Caco-2 (cell line): ENCODE measurements around the gene MID1. TPM values are rescaled to one million over a fixed set of nuclear protein-coding genes. Genes with fewer than 3 reads are reported as not detected.

Experiments used
- BruUV-seq: library from RNA; stranded (reverse); fragments of 400-500 nt; replicated peaks from 2 replicates; lab custom pipeline; 2021; lab: Mats Ljungman, UMichigan
- CTCF ChIA-PET: fragments of 300-600 bp; sonication (Branson Sonifier 250); formaldehyde crosslinking; loops from one replicate; lab custom pipeline; 2022; ENCODE audit warnings: antibody characterized with exemption; lab: Charles Lee
- POLR2A ChIA-PET: fragments of 300-600 bp; sonication (Branson Sonifier 250); formaldehyde crosslinking; loops from one replicate; lab custom pipeline; 2022; ENCODE audit warnings: antibody characterized with exemption; lab: Charles Lee
- DNase-seq, 2 experiments: peaks; one replicate each; pipeline versions ENCODE4 v3.0.0 to v3.0.0-alpha.2; 2020 to 2022
- H3K27me3 ChIP-seq: replicated peaks from 2 replicates; pipeline ENCODE4 v1.6.0; 2011; ENCODE audit warnings: low read length; ENCODE audit not compliant: control insufficient read depth, insufficient read depth
- H3K36me3 ChIP-seq: 2 replicates; pipeline ENCODE4 v1.5.1; 2011; ENCODE audit warnings: low read length; ENCODE audit not compliant: control insufficient read depth, insufficient read depth
- H3K4me1 ChIP-seq: fragments of 250-450 bp; sonication (Bioruptor Pico); 2 replicates; pipeline ENCODE4 v1.5.1; 2020; ENCODE audit warnings: mild to moderate bottlenecking
- H3K4me3 ChIP-seq: 2 replicates; pipeline ENCODE4 v1.5.1; 2011; ENCODE audit warnings: low read depth, mild to moderate bottlenecking, control low read depth, low read length
- H3K9me3 ChIP-seq: fragments of 250-450 bp; sonication (Bioruptor Pico); 2 replicates; pipeline ENCODE4 v1.5.1; 2020; ENCODE audit warnings: mild to moderate bottlenecking, moderate library complexity
- H3K27ac Mint-ChIP-seq: one replicate; pipeline ENCODE4 v1.8.0; 2022; ENCODE audit warnings: mixed read lengths; ENCODE audit not compliant: unreplicated experiment
- H3K27me3 Mint-ChIP-seq: one replicate; pipeline ENCODE4 v1.8.0; 2022; ENCODE audit warnings: mixed read lengths; ENCODE audit not compliant: insufficient read depth, unreplicated experiment
- H3K36me3 Mint-ChIP-seq: one replicate; pipeline ENCODE4 v1.8.0; 2022; ENCODE audit warnings: mild to moderate bottlenecking, mixed read lengths; ENCODE audit not compliant: insufficient read depth, unreplicated experiment
- H3K4me1 Mint-ChIP-seq: one replicate; pipeline ENCODE4 v1.8.0; 2022; ENCODE audit warnings: low read depth, mixed read lengths; ENCODE audit not compliant: unreplicated experiment
- H3K4me3 Mint-ChIP-seq: one replicate; pipeline ENCODE4 v1.8.0; 2022; ENCODE audit warnings: mild to moderate bottlenecking, moderate library complexity, mixed read lengths; ENCODE audit not compliant: unreplicated experiment
- H3K9me3 Mint-ChIP-seq: one replicate; pipeline ENCODE4 v1.8.0; 2022; ENCODE audit warnings: mixed read lengths; ENCODE audit not compliant: unreplicated experiment
- intact Hi-C: fragments of 100-400 bp; cut with micrococcal nuclease; formaldehyde crosslinking; loops from one replicate; pipeline ENCODE4 v1.10.0; 2022; ENCODE audit not compliant: unreplicated experiment
- total RNA-seq: library from RNA; stranded (reverse); gene quantifications from 2 replicates; pipeline ENCODE4 v1.2.3, GENCODE V29; 2022
- TF ChIP-seq, protein P1 (sequence below), 2 experiments: fragments of 200-600 bp in 1 of 2; IDR thresholded peaks; 1 replicate in 1 of 2; 2 replicates in 1 of 2; pipeline versions ENCODE4 v1.5.1 to v1.8.0; 2011 to 2022; ENCODE audit warnings: antibody characterized with exemption in 1 of 2, control low read depth in 1 of 2, inconsistent platforms in 1 of 2, low read depth in 1 of 2, low read length in 1 of 2, mild to moderate bottlenecking in 1 of 2, moderate library complexity in 1 of 2; ENCODE audit not compliant: insufficient read depth in 1 of 2, severe bottlenecking in 1 of 2, unreplicated experiment in 1 of 2

The MID1 gene
- total RNA-seq, 1 experiment from 2014 or later = 61.3 TPM

DNA sequence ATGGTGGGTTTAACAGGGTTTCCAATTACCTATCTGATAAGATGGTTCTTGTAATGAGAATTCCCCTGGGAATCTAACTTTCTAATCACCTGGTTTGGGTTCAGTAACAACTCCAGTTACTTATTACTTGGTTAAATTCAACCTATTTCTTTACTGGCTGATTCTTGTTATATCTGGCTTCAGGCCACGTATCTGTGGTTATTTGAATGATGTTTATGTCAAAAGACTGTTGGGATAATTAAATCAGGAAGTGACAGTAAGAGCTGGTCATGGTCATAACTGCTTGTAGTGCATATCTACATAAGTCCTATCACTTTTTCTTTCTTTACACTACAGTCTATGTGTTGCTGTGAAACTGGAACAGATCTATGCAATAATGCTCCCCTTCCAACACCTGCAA, 108.1 kb downstream of the MID1 start:
- CTCF ChIA-PET = no interaction called here

GRCh38 chrX:10509397-10509796, 111.0 kb downstream of the MID1 start:
- no peaks in the 10 kb centered on the region for H3K27me3 ChIP-seq
- POLR2A ChIA-PET = no interaction called here
- no TSS peak for BruUV-seq
- intact Hi-C loops = no loop called here
- no peaks in the 10 kb centered on the region for H3K9me3 Mint-ChIP-seq
- DNase-seq = no peak
- CTCF ChIA-PET = no interaction called here
- H3K36me3 ChIP-seq = no peaks in the 10 kb centered on the region
- H3K27me3 Mint-ChIP-seq = no peaks in the 10 kb centered on the region
- H3K4me3 ChIP-seq = no peak overlapping the region
- H3K4me1 ChIP-seq = no peaks in the 10 kb centered on the region
- no peaks in the 10 kb centered on the region for H3K9me3 ChIP-seq
- peaks cover 12% of the 10 kb centered on the region for H3K36me3 Mint-ChIP-seq
- no peaks in the 10 kb centered on the region for H3K4me1 Mint-ChIP-seq
- no peak overlapping the region for H3K27ac Mint-ChIP-seq
- TF ChIP-seq, protein P1, sequence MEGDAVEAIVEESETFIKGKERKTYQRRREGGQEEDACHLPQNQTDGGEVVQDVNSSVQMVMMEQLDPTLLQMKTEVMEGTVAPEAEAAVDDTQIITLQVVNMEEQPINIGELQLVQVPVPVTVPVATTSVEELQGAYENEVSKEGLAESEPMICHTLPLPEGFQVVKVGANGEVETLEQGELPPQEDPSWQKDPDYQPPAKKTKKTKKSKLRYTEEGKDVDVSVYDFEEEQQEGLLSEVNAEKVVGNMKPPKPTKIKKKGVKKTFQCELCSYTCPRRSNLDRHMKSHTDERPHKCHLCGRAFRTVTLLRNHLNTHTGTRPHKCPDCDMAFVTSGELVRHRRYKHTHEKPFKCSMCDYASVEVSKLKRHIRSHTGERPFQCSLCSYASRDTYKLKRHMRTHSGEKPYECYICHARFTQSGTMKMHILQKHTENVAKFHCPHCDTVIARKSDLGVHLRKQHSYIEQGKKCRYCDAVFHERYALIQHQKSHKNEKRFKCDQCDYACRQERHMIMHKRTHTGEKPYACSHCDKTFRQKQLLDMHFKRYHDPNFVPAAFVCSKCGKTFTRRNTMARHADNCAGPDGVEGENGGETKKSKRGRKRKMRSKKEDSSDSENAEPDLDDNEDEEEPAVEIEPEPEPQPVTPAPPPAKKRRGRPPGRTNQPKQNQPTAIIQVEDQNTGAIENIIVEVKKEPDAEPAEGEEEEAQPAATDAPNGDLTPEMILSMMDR (IDR thresholded peaks at IDR 0.05; ENCODE audit: insufficient read depth in 1 of 2, low read depth in 1 of 2, low read length in 1 of 2, severe bottlenecking in 1 of 2, unreplicated experiment in 1 of 2) = no peak
- no peak overlapping the region for H3K4me3 Mint-ChIP-seq

More for the DNA sequence above, 108.1 kb downstream of the MID1 start:
- H3K27me3 ChIP-seq = no peaks in the 10 kb centered on the region
- no peak overlapping the region for H3K4me3 Mint-ChIP-seq
- H3K9me3 Mint-ChIP-seq = no peaks in the 10 kb centered on the region
- peaks cover under 1% of the 10 kb centered on the region for H3K4me1 Mint-ChIP-seq
- no peaks in the 10 kb centered on the region for H3K9me3 ChIP-seq
- no peak for DNase-seq
- H3K36me3 Mint-ChIP-seq = peaks cover 24% of the 10 kb centered on the region
- TF ChIP-seq, protein P1 (IDR thresholded peaks at IDR 0.05; ENCODE audit: insufficient read depth in 1 of 2, low read depth in 1 of 2, low read length in 1 of 2, severe bottlenecking in 1 of 2, unreplicated experiment in 1 of 2) = no peak
- no peaks in the 10 kb centered on the region for H3K4me1 ChIP-seq
- intact Hi-C loops = no loop called here
- H3K27me3 Mint-ChIP-seq = no peaks in the 10 kb centered on the region
- POLR2A ChIA-PET = no interaction called here
- no peak overlapping the region for H3K4me3 ChIP-seq
- H3K27ac Mint-ChIP-seq = no peak overlapping the region
- BruUV-seq = no TSS peak
- no peaks in the 10 kb centered on the region for H3K36me3 ChIP-seq

DNA sequence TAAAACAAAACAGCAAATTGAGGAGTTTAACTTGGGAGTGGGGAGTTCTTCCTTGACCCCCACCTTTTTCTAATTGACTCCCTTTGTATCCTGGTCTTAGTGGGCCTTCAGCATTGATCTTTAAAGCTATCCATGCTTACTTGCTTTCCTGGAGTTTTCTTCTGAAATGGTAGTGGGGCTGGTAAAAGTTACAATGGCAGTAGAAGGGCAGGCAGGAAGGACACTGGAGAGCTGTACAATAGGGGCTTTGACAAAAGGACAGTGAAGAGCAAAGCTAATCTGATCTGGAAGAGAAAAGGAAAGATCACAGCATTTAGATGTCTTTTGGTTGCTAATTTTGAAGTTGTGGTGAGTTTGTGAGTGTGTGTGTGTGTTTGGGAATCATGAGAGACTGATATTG, 111.5 kb downstream of the MID1 start:
- Histone ChIP-seq H3K9me3 (no peaks in the 10 kb centered on the region), H3K27me3 (no peaks in the 10 kb centered on the region), H3K4me1 (no peaks in the 10 kb centered on the region), H3K36me3 (no peaks in the 10 kb centered on the region), H3K4me3 (no peak overlapping the region)
- intact Hi-C loops = no loop called here
- POLR2A ChIA-PET = no interaction called here
- no peaks in the 10 kb centered on the region for H3K27me3 Mint-ChIP-seq
- H3K27ac Mint-ChIP-seq = no peak overlapping the region
- H3K9me3 Mint-ChIP-seq = no peaks in the 10 kb centered on the region
- CTCF ChIA-PET = no interaction called here
- H3K36me3 Mint-ChIP-seq = peaks cover 11% of the 10 kb centered on the region
- no peak for DNase-seq
- H3K4me3 Mint-ChIP-seq = no peak overlapping the region
- no peaks in the 10 kb centered on the region for H3K4me1 Mint-ChIP-seq
- BruUV-seq = no TSS peak
- TF ChIP-seq, protein P1 (IDR thresholded peaks at IDR 0.05; ENCODE audit: insufficient read depth in 1 of 2, low read depth in 1 of 2, low read length in 1 of 2, severe bottlenecking in 1 of 2, unreplicated experiment in 1 of 2) = no peak
